K562 treated with DMSO at 1 percent for 12 hours (cell line): ENCODE results near the gene SIX3. TPM values are rescaled to one million over a fixed set of nuclear protein-coding genes. Genes with fewer than 3 reads are reported as not detected.

ENCODE experiments used
- total RNA-seq: library from RNA; unstranded; fragments of 300-600 nt; gene quantifications from 2 replicates; pipeline ENCODE4 v1.2.3, GENCODE V29; 2022; ENCODE audit not compliant: insufficient read depth

The SIX3 gene
- total RNA-seq = not detected in 2 replicates

GRCh38 chr2:44941551-44942234 is at the start of gene SIX3:
SIX3 (plus strand) TSS chr2:44941702; CDS start chr2:44942105, 403 bp downstream.

Other genes starting within 250 kb of the SIX3 start
- not detected in 2 replicates for gene SIX2, start 67.8 kb downstream of the SIX3 start, total RNA-seq